Subcutaneous adipose tissue (tissue), 4 donors: Measurements from ENCODE around the gene CCL17. TPM values are rescaled to one million over a fixed set of nuclear protein-coding genes. Genes with fewer than 3 reads are reported as not detected.

Source experiments
- CTCF ChIP-seq: fragments of 450-650 bp; IDR thresholded peaks from one replicate; pipeline ENCODE4 v1.5.1; 2016; ENCODE audit warnings: low read depth, mild to moderate bottlenecking, control low read depth, antibody characterized with exemption, moderate library complexity
- total RNA-seq, 4 donors: library from RNA; depleted of rRNA; stranded (reverse); fragments of >200 nt; gene quantifications; one replicate each; pipeline ENCODE4 v1.1.0, GENCODE V29; 2016

The CCL17 gene
- total RNA-seq, 4 donors from 2014 or later: not detected

GRCh38 chr16:57446531-57447185, 42.1 kb downstream of the CCL17 start:
- no peak for TF ChIP-seq CTCF

GRCh38 chr16:57447186-57447962, 42.8 kb downstream of the CCL17 start, which contains the start of the genes CIAPIN1 and COQ9:
Gene CIAPIN1, minus strand, starts transcription at chr16:57447385. Its CDS starts 6,457 bp downstream, at chr16:57440928.
Gene COQ9, plus strand, starts transcription at chr16:57447479. Its CDS starts 27 bp downstream, at chr16:57447506.
- no peak for TF ChIP-seq CTCF

GRCh38 chr16:57452021-57452420, 47.5 kb downstream of the CCL17 start:
- no peak for TF ChIP-seq CTCF

- TF ChIP-seq CTCF: no peak
Measured at GRCh38 chr16:57462209-57462977, 57.8 kb downstream of the CCL17 start, which contains the start of gene POLR2C. Gene POLR2C, plus strand, starts transcription at chr16:57462679. Its CDS starts 46 bp downstream, at chr16:57462725.

GRCh38 chr16:57462978-57463362, 58.4 kb downstream of the CCL17 start:
- TF ChIP-seq CTCF: no peak

- TF ChIP-seq CTCF: no peak
Measured at GRCh38 chr16:57464523-57464922, 60.0 kb downstream of the CCL17 start.

Other genes with a start within 250 kb of the CCL17 start
- 10 to 100 TPM; 51.8 to 64.5 (median 53.9) TPM for gene PSME3IP1, start 218.7 kb upstream of the CCL17 start, total RNA-seq
- gene RSPRY1, start 218.4 kb upstream of the CCL17 start, total RNA-seq: 10 to 100 TPM; 28.8 to 38.1 (median 32.1) TPM
- gene ARL2BP, start 159.5 kb upstream of the CCL17 start, total RNA-seq: 10 to 100 TPM; 48.8 to 94.1 (median 59.6) TPM
- 1 to 10 TPM in 3 of 4 donors, under 1 TPM in 1; 0.51 to 3.0 (median 2.2) TPM for gene PLLP, start 120.1 kb upstream of the CCL17 start, total RNA-seq
- gene CCL22, start 46.0 kb upstream of the CCL17 start, total RNA-seq: 1 to 10 TPM in 1 of 4 donors, under 1 TPM in 1, not detected in 2; 0.33 to 3.9 TPM
- gene CX3CL1, start 32.3 kb upstream of the CCL17 start, total RNA-seq: 10 to 100 TPM in 1 of 4 donors, 1 to 10 TPM in 3; 4.7 to 25.4 (median 6.2) TPM
- 10 to 100 TPM; 18.5 to 36.7 (median 20.6) TPM for gene CIAPIN1, start 42.6 kb downstream of the CCL17 start, total RNA-seq
- gene COQ9, start 42.7 kb downstream of the CCL17 start, total RNA-seq: 10 to 100 TPM; 23.5 to 49.5 (median 30.1) TPM
- 10 to 100 TPM; 66.9 to 77.7 (median 67.6) TPM for gene POLR2C, start 57.9 kb downstream of the CCL17 start, total RNA-seq
- gene DOK4, start 81.7 kb downstream of the CCL17 start, total RNA-seq: 10 to 100 TPM in 1 of 4 donors, 1 to 10 TPM in 3; 3.6 to 12.8 (median 7.3) TPM
- 1 to 10 TPM; 5.5 to 7.0 (median 6.2) TPM for gene CCDC102A, start 131.8 kb downstream of the CCL17 start, total RNA-seq
- gene ADGRG5, start 137.9 kb downstream of the CCL17 start, total RNA-seq: under 1 TPM in 1 of 4 donors, not detected in 3; 0.51 TPM
- gene ADGRG1, start 223.9 kb downstream of the CCL17 start, total RNA-seq: 10 to 100 TPM; 10.0 to 92.5 (median 21.2) TPM